ELR (cell line): ENCODE measurements around the gene SNAPC3.
A peak's percentile ranks its signal among the peaks of the same experiment; 100 is the strongest.
"Not testable (repeated sequence)": the region's sequence is repeated elsewhere in the genome, so short reads cannot be mapped to it uniquely, and the experiment has no call there.

Experiments used
- DNase-seq: peaks from one replicate; pipeline ENCODE4 v3.0.0-alpha.2; 2015; ENCODE audit warnings: low read depth

The SNAPC3 gene

GRCh38 chr9:15423231-15423985, 732 bp downstream of the SNAPC3 start:
- DNase-seq: peak; percentile 51

DNA sequence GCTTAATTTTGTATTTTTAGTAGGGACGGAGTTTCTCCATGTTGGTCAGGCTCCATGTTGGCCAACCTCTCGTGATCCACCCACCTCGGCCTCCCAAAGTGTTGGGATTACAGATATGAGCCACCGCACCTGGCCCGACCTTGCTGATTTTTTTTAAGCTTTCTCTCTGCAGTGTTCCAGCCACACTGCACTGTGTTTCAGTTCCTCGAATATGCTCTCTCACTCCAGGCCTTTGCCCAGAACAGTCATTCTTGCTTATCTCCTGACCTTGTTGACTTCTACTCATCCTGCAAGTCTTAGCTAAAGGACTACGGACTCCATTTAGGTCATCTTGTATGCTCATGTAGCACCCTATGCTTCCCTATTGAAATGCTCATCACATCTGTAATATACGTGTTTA, 3.3 kb downstream of the SNAPC3 start:
- no peak for DNase-seq

- DNase-seq: not testable (repeated sequence)
These were observed 5.0 kb downstream of the SNAPC3 start for GRCh38 chr9:15427702-15428101.

- no peak for DNase-seq
These were observed 8.5 kb downstream of the SNAPC3 start for GRCh38 chr9:15430920-15431844.

DNA sequence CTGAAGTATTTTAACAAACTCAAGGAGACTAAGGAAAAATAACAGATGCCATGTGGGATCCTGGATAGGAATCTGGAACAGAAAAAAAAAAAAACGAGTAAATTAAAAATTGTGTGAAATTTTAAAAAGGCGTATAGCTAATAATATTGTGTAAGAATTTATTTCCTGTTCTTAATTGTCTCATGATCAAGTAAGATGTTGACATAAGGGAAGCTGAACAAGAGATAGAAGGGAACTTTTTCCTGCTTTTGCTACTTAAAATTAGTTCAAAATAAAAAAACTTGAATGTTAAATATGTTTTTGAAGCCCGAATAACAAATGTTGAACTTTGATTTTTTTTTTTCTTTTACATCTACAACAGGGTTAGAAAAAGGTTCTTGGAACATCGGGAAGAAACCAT, 10.5 kb downstream of the SNAPC3 start:
- no peak for DNase-seq

DNA sequence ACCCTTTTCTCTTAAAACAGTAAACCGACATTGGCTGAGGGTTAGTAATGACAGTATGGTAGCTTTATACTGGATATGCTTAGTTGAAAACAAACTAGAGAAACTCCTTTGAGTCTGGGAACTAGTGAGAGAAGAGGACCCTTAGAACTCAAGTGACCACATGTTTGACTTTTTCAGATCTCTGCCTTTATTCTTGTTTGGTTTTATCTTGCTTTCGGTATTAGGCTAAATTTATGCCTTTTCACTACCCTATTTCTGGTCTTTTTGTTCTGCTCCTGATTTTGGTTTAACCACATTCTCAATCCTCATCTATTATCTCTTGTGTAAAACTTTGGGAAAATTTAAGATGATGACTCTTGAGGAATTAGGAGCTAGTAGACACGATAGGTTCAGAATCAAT, 11.0 kb downstream of the SNAPC3 start:
- DNase-seq: no peak

DNA sequence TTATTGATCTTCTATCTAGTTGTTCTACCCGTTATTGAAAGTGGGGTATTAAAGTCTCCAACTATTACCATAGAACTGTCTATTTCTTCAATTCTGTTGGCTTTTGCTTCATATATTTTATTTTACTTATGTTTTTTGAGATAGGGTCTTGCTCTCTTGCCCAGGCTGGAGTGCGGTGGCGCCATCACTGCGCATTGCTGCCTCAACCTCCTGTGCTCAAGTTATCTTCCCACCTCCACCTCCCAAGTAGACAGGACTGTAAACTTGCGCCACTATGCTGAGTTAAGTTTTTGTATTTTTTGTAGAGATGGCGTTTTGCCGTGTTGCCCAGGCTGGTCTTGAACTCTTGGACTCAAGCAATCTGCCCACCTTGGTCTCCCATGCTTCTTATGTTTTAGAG, 16.2 kb downstream of the SNAPC3 start:
- no peak for DNase-seq

- DNase-seq: not testable (repeated sequence)
These were observed 19.2 kb downstream of the SNAPC3 start for GRCh38 chr9:15441841-15442240.

DNA sequence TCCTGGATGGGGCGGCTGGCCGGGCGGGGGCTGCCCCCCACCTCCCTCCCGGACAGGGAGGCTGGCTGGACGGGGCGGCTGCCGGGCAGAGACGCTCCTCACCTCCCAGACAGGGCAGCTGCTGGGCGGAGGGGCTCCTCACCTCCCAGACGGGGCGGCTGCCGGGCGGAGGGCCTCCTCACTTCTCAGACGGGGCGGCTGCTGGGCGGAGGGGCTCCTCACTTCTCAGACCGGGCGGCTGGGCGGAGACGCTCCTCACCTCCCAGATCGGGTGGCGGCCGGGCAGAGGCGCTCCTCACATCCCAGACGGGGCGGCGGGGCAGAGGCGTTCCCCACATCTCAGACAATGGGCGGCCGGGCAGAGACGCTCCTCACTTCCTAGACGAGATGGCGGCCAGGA, 19.6 kb downstream of the SNAPC3 start:
- not testable (repeated sequence) for DNase-seq

- DNase-seq: no peak
These were observed 21.5 kb downstream of the SNAPC3 start for GRCh38 chr9:15444141-15444540.

- no peak for DNase-seq
These were observed 31.3 kb downstream of the SNAPC3 start for GRCh38 chr9:15453956-15454355.

GRCh38 chr9:15461056-15461455, 38.4 kb downstream of the SNAPC3 start:
- DNase-seq: no peak

- no peak for DNase-seq
These were observed 38.9 kb downstream of the SNAPC3 start for GRCh38 chr9:15461601-15462000.

- DNase-seq: no peak
These were observed 45.5 kb downstream of the SNAPC3 start for GRCh38 chr9:15468145-15468544.

DNA sequence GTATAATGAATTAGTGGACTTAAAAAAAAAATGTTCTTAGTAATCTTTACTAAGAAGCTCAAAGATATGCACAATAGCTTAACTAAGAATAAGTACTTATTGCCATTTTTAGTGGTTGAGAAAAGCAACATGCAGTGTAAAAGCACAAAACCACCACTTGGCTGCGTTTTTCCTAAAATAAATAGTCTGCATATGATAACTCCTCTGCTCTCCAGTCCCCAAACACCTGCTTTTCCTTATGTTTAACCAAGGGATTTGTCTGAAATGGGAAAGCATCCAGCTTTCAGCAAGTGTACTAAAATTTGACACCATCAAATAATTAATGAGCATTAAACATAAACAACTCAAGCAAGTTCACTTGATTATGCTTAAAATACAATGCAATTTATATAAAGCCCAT, 46.7 kb downstream of the SNAPC3 start:
- DNase-seq: no peak

GRCh38 chr9:15469862-15470261, 47.2 kb downstream of the SNAPC3 start:
- DNase-seq: no peak

GRCh38 chr9:15475923-15476536, 53.4 kb downstream of the SNAPC3 start:
- no peak for DNase-seq

DNA sequence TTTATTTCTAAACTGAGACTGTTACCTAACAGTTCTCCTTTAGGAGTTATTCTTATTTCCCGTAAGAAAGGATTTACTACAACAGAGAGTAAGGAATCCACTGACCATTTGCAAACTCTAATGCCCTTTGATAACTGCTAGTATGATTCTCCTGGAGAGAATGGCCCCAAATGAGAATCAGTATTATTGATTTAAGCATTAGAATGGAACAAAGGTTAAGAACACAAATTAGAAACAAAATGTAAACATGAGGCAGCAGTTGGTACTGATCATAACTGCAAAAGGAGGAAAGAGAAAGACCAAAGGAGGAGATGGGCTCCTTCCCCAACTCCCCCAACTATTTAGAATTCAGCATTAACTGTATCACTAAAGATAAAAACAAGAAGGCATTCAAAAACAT, 57.4 kb downstream of the SNAPC3 start:
- no peak for DNase-seq

- DNase-seq: no peak
These were observed 59.5 kb downstream of the SNAPC3 start for GRCh38 chr9:15482146-15482545.

DNA sequence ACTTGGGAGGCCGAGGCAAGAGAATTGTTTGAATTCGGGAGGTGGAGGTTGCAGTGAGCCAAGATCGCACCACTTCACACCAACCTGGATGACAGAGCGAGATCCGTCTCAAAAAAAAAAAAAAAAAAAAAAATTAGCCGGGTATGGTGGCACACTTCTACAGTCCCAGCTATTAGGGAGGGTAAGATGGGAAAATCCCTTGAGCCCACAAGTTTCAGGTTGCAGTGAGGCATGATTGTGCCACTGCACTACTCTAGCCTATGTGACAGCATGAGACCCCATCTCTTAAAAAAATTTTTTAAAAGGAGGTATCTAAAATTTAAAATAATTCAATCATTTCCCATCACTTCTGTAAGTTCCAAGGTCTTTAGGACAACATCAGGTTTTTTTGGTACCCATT, 62.1 kb downstream of the SNAPC3 start:
- DNase-seq: no peak

- peak; percentile 58 for DNase-seq
These were observed 63.4 kb downstream of the SNAPC3 start for GRCh38 chr9:15485836-15486666.

- no peak for DNase-seq
These were observed 69.3 kb downstream of the SNAPC3 start for GRCh38 chr9:15491950-15492349.
